ENCODE measurements around the gene DIAPH3.

DIAPH3 gene

GRCh38 chr13:60035874-60036273, 127.9 kb downstream of the DIAPH3 start:
- no peak for DNase-seq (ENCODE audit: low read depth)
- no peak for TF ChIP-seq CTCF (conservative IDR thresholded peaks at IDR 0.05; ENCODE audit: control insufficient read depth, insufficient read depth, low read depth, low read length)
- H3K4me3 ChIP-seq (ENCODE audit: control insufficient read depth, low read depth, low read length): no peak overlapping the region

GRCh38 chr13:60032851-60033250, 130.9 kb downstream of the DIAPH3 start:
- peak; percentile 54 for DNase-seq (ENCODE audit: low read depth)
- no peak overlapping the region for H3K4me3 ChIP-seq (ENCODE audit: control insufficient read depth, low read depth, low read length)
- TF ChIP-seq CTCF (conservative IDR thresholded peaks at IDR 0.05; ENCODE audit: control insufficient read depth, insufficient read depth, low read depth, low read length): no peak

GRCh38 chr13:60028021-60028420, 135.7 kb downstream of the DIAPH3 start:
- H3K4me3 ChIP-seq (ENCODE audit: control insufficient read depth, low read depth, low read length): no peak overlapping the region
- DNase-seq (ENCODE audit: low read depth): no peak
- no peak for TF ChIP-seq CTCF (conservative IDR thresholded peaks at IDR 0.05; ENCODE audit: control insufficient read depth, insufficient read depth, low read depth, low read length)

GRCh38 chr13:60026286-60026685, 137.4 kb downstream of the DIAPH3 start:
- TF ChIP-seq CTCF (conservative IDR thresholded peaks at IDR 0.05; ENCODE audit: control insufficient read depth, insufficient read depth, low read depth, low read length): no peak
- no peak for DNase-seq (ENCODE audit: low read depth)
- H3K4me3 ChIP-seq (ENCODE audit: control insufficient read depth, low read depth, low read length): no peak overlapping the region

- no peak overlapping the region for H3K4me3 ChIP-seq (ENCODE audit: control insufficient read depth, low read depth, low read length)
- DNase-seq (ENCODE audit: low read depth): no peak
- no peak for TF ChIP-seq CTCF (conservative IDR thresholded peaks at IDR 0.05; ENCODE audit: control insufficient read depth, insufficient read depth, low read depth, low read length)
These were observed 143.4 kb downstream of the DIAPH3 start for GRCh38 chr13:60020288-60020687.

- peak; percentile 63 for DNase-seq (ENCODE audit: low read depth)
- no peak overlapping the region for H3K4me3 ChIP-seq (ENCODE audit: control insufficient read depth, low read depth, low read length)
- no peak for TF ChIP-seq CTCF (conservative IDR thresholded peaks at IDR 0.05; ENCODE audit: control insufficient read depth, insufficient read depth, low read depth, low read length)
These were observed 144.4 kb downstream of the DIAPH3 start for GRCh38 chr13:60019119-60019993.
